Endodermal cell (in vitro differentiated cells): ENCODE measurements around the gene SPACDR. TPM values are rescaled to one million over a fixed set of nuclear protein-coding genes. Genes with fewer than 3 reads are reported as not detected.
"Not testable (repeated sequence)": the region's sequence is repeated elsewhere in the genome, so short reads cannot be mapped to it uniquely, and the experiment has no call there.

Experiments
- DNase-seq: peaks from one replicate; pipeline ENCODE4 v3.0.0-alpha.2; 2017
- H3K27ac ChIP-seq: 2 replicates; pipeline ENCODE4 v1.5.1; 2013; ENCODE audit warnings: mild to moderate bottlenecking, low read depth, low read length, moderate library complexity
- H3K27me3 ChIP-seq: 2 replicates; pipeline ENCODE4 v1.6.1; 2013; ENCODE audit warnings: mild to moderate bottlenecking, low read length, moderate library complexity; ENCODE audit not compliant: insufficient read depth, control insufficient read depth, poor library complexity, severe bottlenecking
- H3K36me3 ChIP-seq: 2 replicates; pipeline ENCODE4 v1.7.0; 2013; ENCODE audit warnings: mild to moderate bottlenecking, low read length, moderate library complexity; ENCODE audit not compliant: control insufficient read depth, insufficient read depth
- H3K4me1 ChIP-seq: one replicate; pipeline ENCODE4 v1.7.0; 2013; ENCODE audit warnings: low read length; ENCODE audit not compliant: control insufficient read depth, insufficient read depth
- H3K4me3 ChIP-seq: 2 replicates; pipeline ENCODE4 v1.5.1; 2013; ENCODE audit warnings: mild to moderate bottlenecking, low read length, moderate library complexity
- H3K9ac ChIP-seq: 2 replicates; pipeline ENCODE4 v1.6.1; 2013; ENCODE audit warnings: mild to moderate bottlenecking, low read length, moderate library complexity; ENCODE audit not compliant: poor library complexity, severe bottlenecking; ENCODE audit errors: extremely low read depth
- H3K9me3 ChIP-seq: 2 replicates; pipeline ENCODE4 v1.6.1; 2013; ENCODE audit warnings: mild to moderate bottlenecking, low read length, moderate library complexity; ENCODE audit not compliant: control insufficient read depth
- H3K27ac Mint-ChIP-seq: 2 replicates; pipeline ENCODE4 v1.8.0; 2020; ENCODE audit warnings: mixed read lengths
- H3K27me3 Mint-ChIP-seq: 2 replicates; pipeline ENCODE4 v1.8.0; 2021; ENCODE audit warnings: mild to moderate bottlenecking, mixed read lengths; ENCODE audit not compliant: insufficient read depth
- H3K36me3 Mint-ChIP-seq: 2 replicates; pipeline ENCODE4 v1.8.0; 2020; ENCODE audit warnings: low read depth, mixed read lengths
- H3K4me1 Mint-ChIP-seq: 2 replicates; pipeline ENCODE4 v1.8.0; 2020; ENCODE audit warnings: mixed read lengths
- H3K4me3 Mint-ChIP-seq: 2 replicates; pipeline ENCODE4 v1.8.0; 2020; ENCODE audit warnings: mild to moderate bottlenecking, moderate library complexity, mixed read lengths
- H3K9me3 Mint-ChIP-seq: 2 replicates; pipeline ENCODE4 v1.8.0; 2020; ENCODE audit warnings: mild to moderate bottlenecking, mixed read lengths
- WGBS, 2 experiments: methylation state at CpG; one replicate each; pipeline versions ENCODE4 v1.1.5 to v1.1.7; 2013; ENCODE audit warnings: missing lambda C conversion rate in 2 of 2, mixed read lengths in 1 of 2; ENCODE audit not compliant: insufficient coverage in 1 of 2, insufficient read length in 1 of 2; 5-methylcytosine and 5-hydroxymethylcytosine counted together
- total RNA-seq, 2 donors: library from RNA; stranded (reverse); fragmentation: NEBNext Ultra II Directional in 1 of 2; extraction: Animal tissue kit (Norgen Biotek cat#: 25700) in 1 of 2; gene quantifications; 2 replicates in 1 of 2; 3 replicates in 1 of 2; pipeline ENCODE4 v1.2.1, GENCODE V29; 2021
- TF ChIP-seq, protein P1 (sequence below): fragments of 200-600 bp; sonication (generic); conservative IDR thresholded peaks from 2 replicates; pipeline ENCODE4 v1.5.0; 2021; ENCODE audit warnings: antibody characterized with exemption, mild to moderate bottlenecking

The SPACDR gene
- total RNA-seq, 2 donors from 2014 or later = 1.3 to 1.5 TPM

DNA sequence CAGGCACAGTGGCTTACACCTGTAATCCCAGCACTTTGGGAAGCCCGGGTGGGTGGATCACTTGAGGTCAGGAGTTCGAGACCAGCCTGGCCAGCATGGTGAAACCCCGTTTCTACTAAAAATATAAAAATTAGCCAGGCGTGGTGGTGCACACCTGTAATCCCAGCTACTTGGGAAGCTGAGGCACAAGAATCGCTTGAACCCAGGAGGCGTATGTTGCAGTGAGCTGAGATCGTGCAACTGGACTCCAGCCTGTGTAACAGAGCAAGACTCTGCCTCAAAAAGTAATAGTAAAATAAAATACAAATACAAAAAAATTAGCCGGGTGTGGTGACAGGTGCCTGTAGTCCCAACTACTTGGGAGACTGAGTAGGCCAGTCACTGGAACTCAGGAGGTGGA, 25.3 kb downstream of the SPACDR start:
- H3K4me1 Mint-ChIP-seq = peaks cover 15% of the 10 kb centered on the region
- H3K27me3 ChIP-seq, H3K4me1 ChIP-seq, H3K27me3 Mint-ChIP-seq, H3K4me3 ChIP-seq, H3K9me3 Mint-ChIP-seq, H3K27ac ChIP-seq, H3K27ac Mint-ChIP-seq, DNase-seq, H3K9ac ChIP-seq, H3K4me3 Mint-ChIP-seq, H3K9me3 ChIP-seq: not testable (repeated sequence)
- H3K36me3 Mint-ChIP-seq = peaks cover 16% of the 10 kb centered on the region
- 89 to 95% methylated on average over 4 to 8 of the region's 8 CpGs for WGBS, 2 experiments
- H3K36me3 ChIP-seq = peaks cover 30% of the 10 kb centered on the region

DNA sequence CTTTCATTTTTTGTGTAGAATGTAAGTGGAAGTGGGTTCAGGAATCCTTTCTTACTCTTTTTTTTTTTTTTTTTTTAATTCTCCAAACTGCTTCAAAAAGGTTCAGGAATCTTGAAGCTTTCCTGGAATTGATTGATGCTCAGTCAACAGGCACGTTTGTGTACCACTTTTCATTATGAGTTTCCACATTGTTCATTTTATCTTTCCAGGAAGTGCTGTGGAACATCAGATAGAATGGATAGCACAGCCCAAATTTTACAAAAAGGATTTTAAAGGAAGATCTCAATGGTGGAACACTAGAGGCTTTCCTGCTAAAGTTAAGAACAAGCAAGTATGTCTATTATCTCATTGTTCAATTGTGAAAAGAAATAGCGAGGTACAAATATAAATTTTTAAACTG, 25.9 kb downstream of the SPACDR start:
- H3K4me1 Mint-ChIP-seq = peaks cover 20% of the 10 kb centered on the region
- Histone ChIP-seq H3K27ac (no peak overlapping the region), H3K36me3 (peaks cover 36% of the 10 kb centered on the region), H3K9ac (no peak overlapping the region), H3K4me3 (no peak overlapping the region), H3K4me1 (peaks cover 8% of the 10 kb centered on the region), H3K27me3 (no peaks in the 10 kb centered on the region), H3K9me3 (no peaks in the 10 kb centered on the region)
- H3K27ac Mint-ChIP-seq = no peak overlapping the region
- WGBS, 2 experiments = 95 to 100% methylated on average over 2 of the region's 2 CpGs
- no peaks in the 10 kb centered on the region for H3K9me3 Mint-ChIP-seq
- H3K36me3 Mint-ChIP-seq = peaks cover 21% of the 10 kb centered on the region
- no peaks in the 10 kb centered on the region for H3K27me3 Mint-ChIP-seq
- DNase-seq = no peak
- no peak overlapping the region for H3K4me3 Mint-ChIP-seq
- TF ChIP-seq, protein P1, sequence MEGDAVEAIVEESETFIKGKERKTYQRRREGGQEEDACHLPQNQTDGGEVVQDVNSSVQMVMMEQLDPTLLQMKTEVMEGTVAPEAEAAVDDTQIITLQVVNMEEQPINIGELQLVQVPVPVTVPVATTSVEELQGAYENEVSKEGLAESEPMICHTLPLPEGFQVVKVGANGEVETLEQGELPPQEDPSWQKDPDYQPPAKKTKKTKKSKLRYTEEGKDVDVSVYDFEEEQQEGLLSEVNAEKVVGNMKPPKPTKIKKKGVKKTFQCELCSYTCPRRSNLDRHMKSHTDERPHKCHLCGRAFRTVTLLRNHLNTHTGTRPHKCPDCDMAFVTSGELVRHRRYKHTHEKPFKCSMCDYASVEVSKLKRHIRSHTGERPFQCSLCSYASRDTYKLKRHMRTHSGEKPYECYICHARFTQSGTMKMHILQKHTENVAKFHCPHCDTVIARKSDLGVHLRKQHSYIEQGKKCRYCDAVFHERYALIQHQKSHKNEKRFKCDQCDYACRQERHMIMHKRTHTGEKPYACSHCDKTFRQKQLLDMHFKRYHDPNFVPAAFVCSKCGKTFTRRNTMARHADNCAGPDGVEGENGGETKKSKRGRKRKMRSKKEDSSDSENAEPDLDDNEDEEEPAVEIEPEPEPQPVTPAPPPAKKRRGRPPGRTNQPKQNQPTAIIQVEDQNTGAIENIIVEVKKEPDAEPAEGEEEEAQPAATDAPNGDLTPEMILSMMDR = no peak

DNA sequence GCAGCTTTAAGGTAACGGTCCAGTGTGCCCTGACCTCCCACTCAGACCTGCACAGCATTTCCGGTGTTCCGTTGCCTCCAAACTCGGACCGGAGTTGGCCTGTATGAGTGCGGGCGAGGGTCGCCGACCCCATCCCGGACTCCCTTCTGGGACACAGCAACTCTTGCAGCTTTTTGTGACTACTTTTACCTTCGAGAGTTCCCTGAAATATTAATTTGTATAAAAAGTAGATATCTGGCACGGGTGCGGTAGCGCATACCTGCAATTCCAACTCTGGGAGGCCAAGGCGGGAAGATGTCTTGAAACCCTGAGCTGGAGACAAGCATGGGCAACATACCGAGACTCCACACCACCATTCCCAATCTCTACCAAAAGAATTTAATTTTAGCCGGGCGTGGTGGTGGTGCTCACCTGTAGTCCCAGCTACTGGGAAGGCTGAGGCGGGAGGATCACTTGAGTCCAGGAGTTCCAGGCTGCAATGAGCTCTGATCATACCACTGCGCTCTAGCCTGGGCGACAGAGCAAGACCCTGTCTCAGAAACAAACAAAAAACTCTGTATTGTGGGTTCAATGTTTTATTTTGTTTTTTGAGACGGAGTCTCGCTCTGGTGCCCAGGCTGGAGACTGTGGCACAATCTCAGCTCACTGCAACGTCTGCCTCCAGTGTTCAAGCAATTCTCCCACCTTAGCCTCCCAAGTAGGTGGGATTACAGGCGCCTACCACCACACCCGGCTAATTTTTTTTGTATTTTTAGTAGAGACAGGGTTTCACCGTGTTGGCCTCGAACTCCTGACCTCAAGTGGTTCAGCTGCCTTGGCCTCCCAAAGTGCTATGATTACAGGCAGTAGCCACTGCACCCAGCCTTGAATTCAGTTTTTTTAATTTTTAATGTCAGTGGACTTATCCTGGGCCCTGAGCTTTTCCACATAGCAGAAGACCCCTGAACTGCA, 26.6 kb downstream of the SPACDR start:
- WGBS, 2 experiments = 95 to 96% methylated on average over 22 to 28 of the region's 28 CpGs
- H3K9ac ChIP-seq = no peak overlapping the region
- H3K27me3 ChIP-seq = no peaks in the 10 kb centered on the region
- H3K36me3 ChIP-seq = peaks cover 43% of the 10 kb centered on the region
- no peak overlapping the region for H3K27ac ChIP-seq
- peaks cover 9% of the 10 kb centered on the region for H3K4me1 ChIP-seq
- TF ChIP-seq, protein P1 = no peak
- H3K4me3 ChIP-seq = no peak overlapping the region
- peak overlapping the region; percentile 44 for H3K27ac Mint-ChIP-seq
- no peaks in the 10 kb centered on the region for H3K9me3 Mint-ChIP-seq
- H3K9me3 ChIP-seq = no peaks in the 10 kb centered on the region
- no peak for DNase-seq
- H3K4me3 Mint-ChIP-seq = no peak overlapping the region
- H3K27me3 Mint-ChIP-seq = no peaks in the 10 kb centered on the region
- H3K4me1 Mint-ChIP-seq = peaks cover 27% of the 10 kb centered on the region
- H3K36me3 Mint-ChIP-seq = peaks cover 29% of the 10 kb centered on the region
